ENCODE results near the gene SFTPB. TPM values are rescaled to one million over a fixed set of nuclear protein-coding genes. Genes with fewer than 3 reads are reported as not detected.
"Not testable (repeated sequence)": the region's sequence is repeated elsewhere in the genome, so short reads cannot be mapped to it uniquely, and the experiment has no call there.

SFTPB gene
- total RNA-seq, 4 donors from 2014 or later: not detected

DNA sequence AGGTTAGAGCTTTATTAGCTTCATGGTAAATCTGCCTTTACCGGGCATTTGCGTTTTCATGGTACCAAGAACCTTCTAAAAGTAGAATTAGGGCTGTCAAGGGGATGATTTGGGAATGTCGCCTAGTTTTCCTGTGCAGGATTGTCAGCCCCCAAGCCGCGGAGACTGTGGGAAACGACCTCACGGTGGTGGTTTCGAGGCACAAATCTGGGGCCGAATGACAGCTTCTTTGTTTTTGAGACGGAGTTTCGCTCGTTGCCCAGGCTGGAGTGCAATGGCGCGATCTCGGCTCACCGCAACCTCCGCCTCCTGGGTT is 52.6 kb downstream of the SFTPB start:
- H3K4me3 ChIP-seq (ENCODE audit: low read depth, poor library complexity, severe bottlenecking): no peak overlapping the region
- intact Hi-C loops (cut with DNase I; ENCODE audit: low total_unique reads): no loop called here
- WGBS, 2 donors: 88 to 89% methylated on average over 17 of the region's 17 CpGs
- peak in 1 of 2 donors; percentile 82 for DNase-seq (ENCODE audit: low spot score in 2 of 2)
- TF ChIP-seq, protein P1, sequence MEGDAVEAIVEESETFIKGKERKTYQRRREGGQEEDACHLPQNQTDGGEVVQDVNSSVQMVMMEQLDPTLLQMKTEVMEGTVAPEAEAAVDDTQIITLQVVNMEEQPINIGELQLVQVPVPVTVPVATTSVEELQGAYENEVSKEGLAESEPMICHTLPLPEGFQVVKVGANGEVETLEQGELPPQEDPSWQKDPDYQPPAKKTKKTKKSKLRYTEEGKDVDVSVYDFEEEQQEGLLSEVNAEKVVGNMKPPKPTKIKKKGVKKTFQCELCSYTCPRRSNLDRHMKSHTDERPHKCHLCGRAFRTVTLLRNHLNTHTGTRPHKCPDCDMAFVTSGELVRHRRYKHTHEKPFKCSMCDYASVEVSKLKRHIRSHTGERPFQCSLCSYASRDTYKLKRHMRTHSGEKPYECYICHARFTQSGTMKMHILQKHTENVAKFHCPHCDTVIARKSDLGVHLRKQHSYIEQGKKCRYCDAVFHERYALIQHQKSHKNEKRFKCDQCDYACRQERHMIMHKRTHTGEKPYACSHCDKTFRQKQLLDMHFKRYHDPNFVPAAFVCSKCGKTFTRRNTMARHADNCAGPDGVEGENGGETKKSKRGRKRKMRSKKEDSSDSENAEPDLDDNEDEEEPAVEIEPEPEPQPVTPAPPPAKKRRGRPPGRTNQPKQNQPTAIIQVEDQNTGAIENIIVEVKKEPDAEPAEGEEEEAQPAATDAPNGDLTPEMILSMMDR (IDR thresholded peaks at IDR 0.05): no peak
- no peak for TF ChIP-seq POLR2A (IDR thresholded peaks at IDR 0.05)

DNA sequence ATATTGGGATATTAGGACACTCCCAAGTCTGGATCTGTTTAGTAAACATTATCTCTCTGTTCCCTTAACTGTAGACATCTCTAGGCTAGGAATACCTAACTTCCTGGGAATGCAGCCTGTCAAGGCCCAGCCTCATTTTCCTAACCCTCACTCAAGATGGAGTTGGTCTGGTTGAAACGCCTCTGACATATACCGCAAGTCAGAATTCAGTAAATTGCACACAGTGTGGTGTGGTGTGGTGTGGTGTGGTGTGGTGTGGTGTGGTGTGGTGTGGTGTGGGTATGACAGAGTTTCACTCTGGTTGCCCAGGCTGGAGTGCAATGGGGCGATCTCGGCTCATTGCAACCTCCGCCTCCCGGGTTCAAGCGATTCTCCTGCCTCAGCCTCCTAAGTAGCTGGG is 53.2 kb downstream of the SFTPB start:
- H3K4me3 ChIP-seq (ENCODE audit: low read depth, poor library complexity, severe bottlenecking); DNase-seq (ENCODE audit: low spot score in 2 of 2); intact Hi-C loops (cut with DNase I; ENCODE audit: low total_unique reads): not testable (repeated sequence)
- 95 to 96% methylated on average over 7 of the region's 7 CpGs for WGBS, 2 donors

DNA sequence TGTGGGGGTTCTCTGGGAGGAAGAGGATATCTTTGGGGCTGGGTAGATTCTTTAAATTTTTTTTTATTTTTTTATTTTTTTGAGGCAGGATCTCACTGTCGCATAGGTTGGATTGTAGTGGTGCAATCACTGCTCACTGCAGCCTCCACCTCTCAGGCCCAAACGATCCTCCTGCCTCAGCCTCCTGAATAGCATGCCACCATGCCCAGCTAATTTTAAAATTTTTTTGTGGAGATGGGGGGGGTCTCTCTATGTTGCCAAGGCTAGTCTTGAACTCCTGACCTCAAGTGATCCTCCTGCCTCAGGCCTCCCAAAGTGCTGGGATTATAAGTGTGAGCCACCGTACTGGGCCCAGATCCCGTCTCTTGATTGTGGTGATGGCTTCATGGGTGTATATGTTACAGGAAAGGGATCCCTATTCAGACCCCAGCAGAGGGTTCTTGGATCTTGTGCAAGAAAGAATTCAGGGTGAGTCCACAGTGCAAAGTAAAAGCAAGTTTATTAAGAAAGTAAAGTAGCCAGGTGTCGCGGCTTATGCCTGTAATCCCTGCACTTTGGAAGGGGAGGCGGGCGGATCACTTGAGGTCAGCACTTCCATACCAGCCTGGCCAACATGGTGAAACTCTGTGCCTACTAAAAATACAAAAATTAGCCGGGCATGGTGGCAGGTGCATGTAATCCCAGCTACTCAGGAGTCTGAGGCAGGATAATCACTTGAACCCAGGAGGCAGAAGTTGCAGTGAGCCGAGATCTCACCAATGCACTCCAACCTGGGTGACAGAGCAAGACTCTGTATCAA is 54.1 kb downstream of the SFTPB start:
- TF ChIP-seq, protein P1 (IDR thresholded peaks at IDR 0.05): no peak
- no peak for TF ChIP-seq POLR2A (IDR thresholded peaks at IDR 0.05)
- no peak for DNase-seq (ENCODE audit: low spot score in 2 of 2)
- no peak overlapping the region for H3K4me3 ChIP-seq (ENCODE audit: low read depth, poor library complexity, severe bottlenecking)
- 86 to 88% methylated on average over 10 of the region's 10 CpGs for WGBS, 2 donors
- intact Hi-C loops (cut with DNase I; ENCODE audit: low total_unique reads): no loop called here

DNA sequence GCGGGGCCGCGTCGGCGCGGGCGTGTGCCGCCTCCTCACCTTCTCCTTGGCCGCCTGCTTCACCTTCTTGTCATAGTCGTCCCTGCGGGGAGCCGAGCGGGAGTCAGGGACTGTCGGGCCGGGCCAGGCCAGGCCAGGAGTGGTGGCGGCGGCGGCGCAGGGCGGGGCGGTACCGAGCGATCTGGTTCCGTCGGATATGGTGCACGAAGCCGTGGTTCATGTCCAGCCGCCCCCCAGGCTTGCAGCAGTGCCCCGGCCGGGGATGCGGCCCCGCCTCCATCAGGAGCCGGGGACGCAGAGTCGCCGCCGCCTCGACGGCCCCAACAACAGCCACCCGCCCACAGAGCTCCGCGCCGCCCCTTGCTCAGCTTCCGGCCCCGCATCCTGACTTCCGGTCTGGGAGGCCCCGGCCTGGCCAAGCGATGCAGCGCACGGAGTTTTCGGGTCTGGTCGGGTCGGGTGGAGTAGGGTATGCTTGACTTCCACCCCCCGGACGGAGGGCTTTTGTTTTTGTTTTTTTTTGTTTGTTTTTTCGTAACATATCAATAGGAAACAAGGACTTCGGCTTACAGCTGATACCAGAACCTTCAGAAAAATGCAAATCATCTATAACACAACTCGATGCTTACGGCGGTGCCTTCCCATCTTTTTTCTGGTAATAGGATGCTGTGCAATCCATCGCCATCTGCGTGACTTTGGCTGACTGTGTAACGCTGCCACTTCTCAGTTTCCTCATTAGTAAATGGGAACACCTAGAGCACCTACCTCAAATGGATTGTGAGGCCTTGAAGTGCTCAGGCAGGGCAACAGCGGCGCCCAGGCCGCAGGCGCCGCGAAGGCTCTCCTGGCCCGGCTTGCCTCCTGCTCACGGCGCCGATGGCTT is 56.1 kb downstream of the SFTPB start, which contains the start of gene C2orf68:
C2orf68 (minus strand) TSS at position 362 of the 883 bp plus-strand sequence; CDS start at position 280, 82 bp downstream.
- DNase-seq (ENCODE audit: low spot score in 2 of 2): peak; percentile 88 to 98
- TF ChIP-seq POLR2A (IDR thresholded peaks at IDR 0.05): no peak
- TF ChIP-seq, protein P1 (IDR thresholded peaks at IDR 0.05): no peak
- 9 to 13% methylated on average over 49 to 58 of the region's 73 CpGs for WGBS, 2 donors
- H3K4me3 ChIP-seq (ENCODE audit: low read depth, poor library complexity, severe bottlenecking): peak within 1 kb of the TSS; percentile 84
- intact Hi-C loops (cut with DNase I; ENCODE audit: low total_unique reads): no loop called here

DNA sequence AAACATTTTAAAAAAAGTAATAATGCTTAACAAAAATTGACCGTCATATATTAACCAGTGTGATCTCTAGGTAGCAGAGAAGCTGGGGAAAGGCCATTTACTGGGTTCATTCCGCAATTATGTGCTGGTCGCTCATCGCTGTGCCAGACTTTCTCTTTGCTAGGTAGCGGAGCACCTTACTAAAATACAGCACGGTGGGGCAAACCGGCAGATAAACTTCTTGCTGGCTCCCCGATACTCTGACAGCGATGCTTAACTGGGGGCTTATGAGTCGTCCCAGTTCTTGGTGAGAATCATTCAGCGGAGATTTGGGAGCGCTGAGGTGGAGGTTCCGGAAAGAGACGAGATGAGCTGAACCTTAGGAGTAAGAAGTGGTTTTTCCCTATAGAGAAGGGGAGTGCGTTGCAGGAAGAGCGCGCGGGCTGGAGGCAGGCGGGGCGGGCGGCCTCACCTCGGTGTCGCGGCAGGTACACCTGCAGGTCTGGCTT is 56.7 kb downstream of the SFTPB start:
- TF ChIP-seq, protein P1 (IDR thresholded peaks at IDR 0.05): no peak
- TF ChIP-seq POLR2A (IDR thresholded peaks at IDR 0.05): no peak
- intact Hi-C loops (cut with DNase I; ENCODE audit: low total_unique reads): no loop called here
- peak overlapping the region; percentile 84 for H3K4me3 ChIP-seq (ENCODE audit: low read depth, poor library complexity, severe bottlenecking)
- DNase-seq (ENCODE audit: low spot score in 2 of 2): no peak
- 5 to 9% methylated on average over 22 to 24 of the region's 24 CpGs for WGBS, 2 donors

Other genes starting within 250 kb of the SFTPB start
- gene SH2D6, start 249.5 kb downstream of the SFTPB start, total RNA-seq: not detected
- 10 to 100 TPM; 71.2 to 96.4 (median 83.0) TPM for gene MAT2A, start 129.0 kb downstream of the SFTPB start, total RNA-seq
- 10 to 100 TPM; 15.8 to 37.1 (median 25.8) TPM for gene GGCX, start 106.7 kb downstream of the SFTPB start, total RNA-seq
- 100 to 1,000 TPM in 2 of 4 donors, 10 to 100 TPM in 2; 88.3 to 207 (median 113) TPM for gene VAMP8, start 90.6 kb downstream of the SFTPB start, total RNA-seq
- gene VAMP5, start 83.8 kb downstream of the SFTPB start, total RNA-seq: 10 to 100 TPM; 10.1 to 35.6 (median 14.0) TPM
- gene RNF181, start 72.5 kb downstream of the SFTPB start, total RNA-seq: 100 to 1,000 TPM in 3 of 4 donors, 10 to 100 TPM in 1; 63.1 to 114 (median 107) TPM
- 10 to 100 TPM in 2 of 4 donors, 1 to 10 TPM in 2; 5.8 to 13.7 (median 9.5) TPM for gene TMEM150A, start 65.5 kb downstream of the SFTPB start, total RNA-seq
- gene C2orf68, start 56.1 kb downstream of the SFTPB start, total RNA-seq: 10 to 100 TPM; 15.1 to 41.1 (median 19.0) TPM
- gene USP39, start 52.0 kb downstream of the SFTPB start, total RNA-seq: 100 to 1,000 TPM in 1 of 4 donors, 10 to 100 TPM in 3; 45.6 to 160 (median 67.9) TPM
- gene GNLY, start 26.2 kb upstream of the SFTPB start, total RNA-seq: 1 to 10 TPM in 2 of 4 donors, under 1 TPM in 1, not detected in 1; 0.42 to 3.6 (median 1.3) TPM
- 10 to 100 TPM; 27.3 to 79.8 (median 33.7) TPM for gene ATOH8, start 85.8 kb upstream of the SFTPB start, total RNA-seq
- 1 to 10 TPM; 6.9 to 8.6 (median 8.1) TPM for gene ST3GAL5, start 220.8 kb upstream of the SFTPB start, total RNA-seq